Upper lobe of left lung (tissue), 4 donors: ENCODE results near the gene HBS1L.
"Not testable (repeated sequence)": the region's sequence is repeated elsewhere in the genome, so short reads cannot be mapped to it uniquely, and the experiment has no call there.

Experiments used
- CTCF ChIP-seq, 6 experiments: fragments of 450-650 bp in 4 of 6; fragments of 200-600 bp in 2 of 6; sonication (generic) in 2 of 6; IDR thresholded peaks; one replicate each; pipeline ENCODE4 v1.5.1; 2016 to 2019; ENCODE audit warnings: antibody characterized with exemption in 6 of 6
- EP300 ChIP-seq, 4 donors: sonication (generic); formaldehyde crosslinking; IDR thresholded peaks; one replicate each; pipeline ENCODE4 v1.5.1; 2017; ENCODE audit warnings: antibody characterized with exemption in 4 of 4, control low read depth in 2 of 4
- POLR2A ChIP-seq, 4 donors: fragments of 450-650 bp; IDR thresholded peaks; one replicate each; pipeline ENCODE4 v1.5.1; 2016 to 2017; ENCODE audit warnings: antibody characterized with exemption in 4 of 4, mild to moderate bottlenecking in 2 of 4
- POLR2AphosphoS5 ChIP-seq, 2 donors: sonication (generic); formaldehyde crosslinking; IDR thresholded peaks; one replicate each; pipeline ENCODE4 v1.5.1; 2017; ENCODE audit warnings: antibody characterized with exemption in 2 of 2

DNA sequence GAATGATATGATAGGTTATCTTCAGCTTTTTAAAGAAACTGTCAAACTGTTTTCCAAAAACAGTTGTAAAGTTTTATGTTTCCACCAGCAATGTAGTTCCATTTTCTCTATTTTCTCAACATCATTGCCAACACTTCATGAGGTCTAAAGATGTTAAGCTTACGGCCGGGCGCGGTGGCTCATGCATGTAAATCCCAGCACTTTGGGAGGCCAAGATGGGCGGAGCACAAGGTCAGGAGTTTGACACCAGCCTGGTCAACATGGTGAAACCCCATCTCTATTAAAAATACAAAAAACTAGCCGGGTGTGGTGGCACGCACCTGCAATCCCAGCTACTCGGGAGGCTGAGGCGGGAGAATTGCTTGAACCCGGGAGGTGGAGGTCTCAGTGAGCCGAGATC, 3.7 kb upstream of the HBS1L start:
- TF ChIP-seq CTCF, POLR2A, POLR2AphosphoS5, EP300 (IDR thresholded peaks at IDR 0.05): not testable (repeated sequence)
